Hair follicular keratinocyte (primary cell): Measurements from ENCODE around the gene DISP3. TPM values are rescaled to one million over a fixed set of nuclear protein-coding genes. Genes with fewer than 3 reads are reported as not detected.

ENCODE experiments used
- total RNA-seq: library from RNA; depleted of rRNA; stranded (reverse); fragments of >200 nt; gene quantifications from 2 replicates; pipeline ENCODE4 v1.2.3, GENCODE V29; 2015

Gene DISP3
- total RNA-seq, result not detected in 2 replicates

GRCh38 chr1:11478571-11479374 is at the start of gene DISP3:
DISP3 (plus strand) TSS chr1:11479155; CDS start chr1:11500993, 21,838 bp downstream.

Other genes starting within 250 kb of the DISP3 start
- 31.1 and 33.6 TPM in 2 replicates for gene MTOR, start 216.6 kb upstream of the DISP3 start, total RNA-seq
- 9.6 and 12.0 TPM in 2 replicates for gene UBIAD1, start 206.0 kb upstream of the DISP3 start, total RNA-seq
- 28.9 and 61.7 TPM in 2 replicates for gene FBXO2, start 175.3 kb downstream of the DISP3 start, total RNA-seq
- gene FBXO44, start 175.7 kb downstream of the DISP3 start, total RNA-seq, result 12.7 and 13.9 TPM in 2 replicates
- gene FBXO6, start 185.0 kb downstream of the DISP3 start, total RNA-seq, result 13.4 and 16.9 TPM in 2 replicates
- 62.5 and 71.8 TPM in 2 replicates for gene MAD2L2, start 202.0 kb downstream of the DISP3 start, total RNA-seq
- gene DRAXIN, start 212.6 kb downstream of the DISP3 start, total RNA-seq, result not detected in 2 replicates